ENCODE results near the gene TMEM170B.

Gene TMEM170B

GRCh38 chr6:11589261-11589660 is 51.7 kb downstream of the TMEM170B start:
- no peak for DNase-seq

- DNase-seq: no peak
Observed at GRCh38 chr6:11592294-11592906, 54.9 kb downstream of the TMEM170B start.

- no peak for DNase-seq
Observed at GRCh38 chr6:11593096-11593495, 55.5 kb downstream of the TMEM170B start.

GRCh38 chr6:11595903-11596302 is 58.4 kb downstream of the TMEM170B start:
- DNase-seq: no peak

- DNase-seq: no peak
Observed at GRCh38 chr6:11596640-11597237, 59.2 kb downstream of the TMEM170B start.

GRCh38 chr6:11598687-11599086 is 61.1 kb downstream of the TMEM170B start:
- peak; percentile 72 for DNase-seq

GRCh38 chr6:11600251-11600650 is 62.7 kb downstream of the TMEM170B start:
- DNase-seq: no peak

- DNase-seq: no peak
Observed at GRCh38 chr6:11601776-11602605, 64.4 kb downstream of the TMEM170B start.

GRCh38 chr6:11604215-11604614 is 66.7 kb downstream of the TMEM170B start:
- DNase-seq: no peak

GRCh38 chr6:11604836-11605506 is 67.4 kb downstream of the TMEM170B start:
- no peak for DNase-seq

GRCh38 chr6:11605507-11605905 is 68.0 kb downstream of the TMEM170B start:
- no peak for DNase-seq

- DNase-seq: no peak
Observed at GRCh38 chr6:11606332-11606731, 68.8 kb downstream of the TMEM170B start.

- DNase-seq: no peak
Observed at GRCh38 chr6:11607383-11607782, 69.8 kb downstream of the TMEM170B start.

GRCh38 chr6:11608600-11609323 is 71.2 kb downstream of the TMEM170B start:
- DNase-seq: no peak

GRCh38 chr6:11609324-11610071 is 71.9 kb downstream of the TMEM170B start:
- no peak for DNase-seq

GRCh38 chr6:11613336-11613735 is 75.8 kb downstream of the TMEM170B start:
- DNase-seq: no peak

GRCh38 chr6:11613858-11614257 is 76.3 kb downstream of the TMEM170B start:
- DNase-seq: no peak

- no peak for DNase-seq
Observed at GRCh38 chr6:11614534-11615213, 77.1 kb downstream of the TMEM170B start.

- no peak for DNase-seq
Observed at GRCh38 chr6:11615214-11615602, 77.7 kb downstream of the TMEM170B start.

GRCh38 chr6:11616200-11616611 is 78.7 kb downstream of the TMEM170B start:
- no peak for DNase-seq

GRCh38 chr6:11618533-11618932 is 81.0 kb downstream of the TMEM170B start:
- DNase-seq: peak; percentile 5

Measured in suppressor macrophage treated with lipopolysaccharide for 4 hours (primary cell).